Panc1 (cell line): ENCODE data around the gene ZYX. TPM values are rescaled to one million over a fixed set of nuclear protein-coding genes. Genes with fewer than 3 reads are reported as not detected.
"Not testable (repeated sequence)": the region's sequence is repeated elsewhere in the genome, so short reads cannot be mapped to it uniquely, and the experiment has no call there.

ENCODE experiments used
- ATAC-seq: fragments of 200-7000 bp; cut with Tn5 transposase; 2 replicates; pipeline ENCODE4 v1.9.1; 2020; ENCODE audit warnings: mild to moderate bottlenecking, moderate library complexity
- BruUV-seq: library from RNA; stranded (reverse); fragments of 400-500 nt; replicated peaks from 2 replicates; lab custom pipeline; 2021; lab: Mats Ljungman, UMichigan
- CTCF ChIA-PET: fragments of 300-600 bp; sonication (Branson Sonifier 250); formaldehyde crosslinking; loops from one replicate; lab custom pipeline; 2022; ENCODE audit warnings: antibody characterized with exemption; lab: Charles Lee
- POLR2A ChIA-PET: fragments of 300-600 bp; sonication (Branson Sonifier 250); formaldehyde crosslinking; loops from one replicate; lab custom pipeline; 2022; ENCODE audit warnings: antibody characterized with exemption; lab: Charles Lee
- DNase-seq: peaks from one replicate; pipeline ENCODE4 v3.0.0-alpha.2; 2010; ENCODE audit warnings: low read depth, low spot score
- H3K27ac ChIP-seq: 2 replicates; pipeline ENCODE4 v1.5.1; 2011; ENCODE audit warnings: mild to moderate bottlenecking, low read length, inconsistent platforms
- H3K27me3 ChIP-seq: fragments of 200-500 bp; sonication (Bioruptor generic); 2 replicates; pipeline ENCODE4 v1.6.0; 2014; ENCODE audit warnings: low read length, inconsistent platforms; ENCODE audit not compliant: control insufficient read depth, insufficient read depth
- H3K36me3 ChIP-seq: fragments of 200-500 bp; sonication (Bioruptor generic); 2 replicates; pipeline ENCODE4 v1.5.1; 2014; ENCODE audit warnings: inconsistent platforms, mild to moderate bottlenecking, low read length, moderate library complexity; ENCODE audit not compliant: control insufficient read depth, insufficient read depth
- H3K4me1 ChIP-seq: 2 replicates; pipeline ENCODE4 v1.5.1; 2011; ENCODE audit warnings: inconsistent platforms, mild to moderate bottlenecking, low read length, moderate library complexity; ENCODE audit not compliant: control insufficient read depth, insufficient read depth
- H3K4me3 ChIP-seq, 2 experiments: 2 replicates each; pipeline ENCODE4 v1.5.1; 2011 to 2012; ENCODE audit warnings: low read depth in 2 of 2, low read length in 2 of 2, mild to moderate bottlenecking in 2 of 2, inconsistent platforms in 1 of 2, moderate library complexity in 1 of 2
- H3K9me3 ChIP-seq: fragments of 200-500 bp; sonication (Bioruptor generic); 2 replicates; pipeline ENCODE4 v1.5.1; 2014; ENCODE audit warnings: low read depth, mild to moderate bottlenecking, inconsistent platforms, low read length, moderate library complexity; ENCODE audit not compliant: control insufficient read depth, insufficient read depth
- CTCF ChIP-seq: fragments of 450-650 bp; IDR thresholded peaks from 2 replicates; pipeline ENCODE4 v1.5.1; 2017; ENCODE audit warnings: mild to moderate bottlenecking
- POLR2AphosphoS5 ChIP-seq: IDR thresholded peaks from 2 replicates; pipeline ENCODE4 v1.6.1; 2012; ENCODE audit warnings: mild to moderate bottlenecking, low read depth, low read length, moderate library complexity
- REST ChIP-seq, 2 experiments: IDR thresholded peaks; 2 replicates each; pipeline ENCODE4 v1.6.1; 2011 to 2012; ENCODE audit warnings: low read depth in 2 of 2, control low read depth in 1 of 2, low read length in 1 of 2, mild to moderate bottlenecking in 1 of 2, moderate library complexity in 1 of 2; ENCODE audit not compliant: insufficient read depth in 1 of 2
- SIN3A ChIP-seq: IDR thresholded peaks from 2 replicates; pipeline ENCODE4 v1.6.1; 2012; ENCODE audit warnings: low read depth, mild to moderate bottlenecking, low read length, moderate library complexity, borderline replicate concordance; ENCODE audit not compliant: insufficient read depth
- TCF7L2 ChIP-seq: IDR thresholded peaks from 2 replicates; pipeline ENCODE4 v1.6.1; 2011; ENCODE audit warnings: mild to moderate bottlenecking, low read depth, low read length, inconsistent platforms
- in situ Hi-C: cut with HindIII; loops from 2 replicates; pipeline ENCODE4 v1.10.0; 2016; ENCODE audit warnings: low sequenced_read_pairs, low pct_unique_long_range_greater_than_20kb
- intact Hi-C: fragments of 100-400 bp; cut with micrococcal nuclease; formaldehyde crosslinking; loops from one replicate; pipeline ENCODE4 v1.10.0; 2022; ENCODE audit not compliant: unreplicated experiment
- total RNA-seq: library from RNA; stranded (reverse); gene quantifications from one replicate; pipeline ENCODE4 v1.2.1, GENCODE V29; 2021; ENCODE audit not compliant: unreplicated experiment

Gene ZYX
- total RNA-seq, 1 experiment from 2014 or later, result 169 TPM

- H3K4me3 ChIP-seq, result no peak overlapping the region
- H3K9me3 ChIP-seq, result no peaks in the 10 kb centered on the region
- intact Hi-C loops (no loop called here), in situ Hi-C loops (no loop called here)
- ATAC-seq, result no peak
- peaks cover 4% of the 10 kb centered on the region; the same call in 1 of the 2 replicates for H3K36me3 ChIP-seq
- POLR2A ChIA-PET, result no interaction called here
- TF ChIP-seq POLR2AphosphoS5 (no peak), CTCF (no peak), REST (IDR thresholded peaks at IDR 0.05; ENCODE audit: insufficient read depth in 1 of 2, low read depth in 2 of 2, low read length in 1 of 2) (no peak)
- H3K27ac ChIP-seq, result no peak overlapping the region
- no peak for DNase-seq
- CTCF ChIA-PET, result no interaction called here
- peaks cover 3% of the 10 kb centered on the region; the same call in 1 of the 2 replicates for H3K4me1 ChIP-seq
- peaks cover 2% of the 10 kb centered on the region; the same call in 1 of the 2 replicates for H3K27me3 ChIP-seq
- BruUV-seq, result no TSS peak
These were observed 32.0 kb downstream of the ZYX start for GRCh38 chr7:143413123-143413522.

GRCh38 chr7:143415209-143415608 is 34.1 kb downstream of the ZYX start:
- POLR2A ChIA-PET, H3K27me3 ChIP-seq, in situ Hi-C loops, H3K9me3 ChIP-seq, ATAC-seq, H3K4me1 ChIP-seq, H3K4me3 ChIP-seq, DNase-seq, BruUV-seq, intact Hi-C loops, H3K36me3 ChIP-seq, H3K27ac ChIP-seq: not testable (repeated sequence)
- CTCF ChIA-PET, result interaction anchor here (0.6 to 0.7 kb wide), 3 partner anchors 175 to 561 kb away, joined by 3 to 6 read pairs (median 3); no protein-coding TSS in a partner anchor

GRCh38 chr7:143415742-143416397 is 34.7 kb downstream of the ZYX start:
- CTCF ChIA-PET, result interaction anchor here (0.7 kb wide), 1 partner anchor 562 kb away, joined by 6 read pairs; no protein-coding TSS in a partner anchor
- H3K4me3 ChIP-seq, result no peak overlapping the region
- H3K4me1 ChIP-seq, result no peaks in the 10 kb centered on the region
- POLR2A ChIA-PET, result no interaction called here
- no peaks in the 10 kb centered on the region for H3K9me3 ChIP-seq
- intact Hi-C loops (loop anchor here (1.0 kb wide), 1 partner anchor 176 kb away; no protein-coding TSS in a partner anchor), in situ Hi-C loops (no loop called here)
- no peaks in the 10 kb centered on the region for H3K27me3 ChIP-seq
- ATAC-seq (no peak), DNase-seq (no peak)
- BruUV-seq, result no TSS peak
- TF ChIP-seq POLR2AphosphoS5, result no peak
- TF ChIP-seq REST (IDR thresholded peaks at IDR 0.05; ENCODE audit: insufficient read depth in 1 of 2, low read depth in 2 of 2, low read length in 1 of 2), result no peak
- no peak for TF ChIP-seq SIN3A
- no peak for TF ChIP-seq TCF7L2
- no peak for TF ChIP-seq CTCF
- no peak overlapping the region for H3K27ac ChIP-seq
- H3K36me3 ChIP-seq, result no peaks in the 10 kb centered on the region
